Stimulated activated CD4-positive, alpha-beta T cell treated with anti-CD3 and anti-CD28 coated beads, Interleukin-2, amount 100 ng/mL, for 24 hours (primary cell): ENCODE results near the gene PRDX5.

Experiments used
- DNase-seq, 2 donors: peaks; one replicate each; pipeline ENCODE4 v3.0.0-alpha.2; 2020

The PRDX5 gene

GRCh38 chr11:64290352-64291261 lies 27.3 kb upstream of the PRDX5 start:
- DNase-seq, result no peak

GRCh38 chr11:64291262-64291751 lies 26.6 kb upstream of the PRDX5 start, which contains the start of gene KCNK4:
TSS of gene KCNK4 (plus strand) at chr11:64291302. CDS start at chr11:64293019, 1,717 bp downstream.
- no peak for DNase-seq

- no peak for DNase-seq
Observed at GRCh38 chr11:64291752-64292459, 26.0 kb upstream of the PRDX5 start.

- DNase-seq, result no peak
Observed at GRCh38 chr11:64292460-64293254, 25.3 kb upstream of the PRDX5 start.

GRCh38 chr11:64294774-64295173 lies 23.1 kb upstream of the PRDX5 start:
- no peak for DNase-seq

- DNase-seq, result no peak
Observed at GRCh38 chr11:64295760-64296159, 22.2 kb upstream of the PRDX5 start.

- no peak for DNase-seq
Observed at GRCh38 chr11:64296236-64296635, 21.7 kb upstream of the PRDX5 start.

- no peak for DNase-seq
Observed at GRCh38 chr11:64296830-64297698, 20.9 kb upstream of the PRDX5 start.

GRCh38 chr11:64297699-64298358 lies 20.1 kb upstream of the PRDX5 start:
- DNase-seq, result no peak

GRCh38 chr11:64298966-64299846 lies 18.7 kb upstream of the PRDX5 start:
- DNase-seq, result no peak

GRCh38 chr11:64299847-64300648 lies 17.9 kb upstream of the PRDX5 start, which contains the start of gene CATSPERZ:
TSS of gene CATSPERZ (plus strand) at chr11:64300358. CDS start at chr11:64300411, 53 bp downstream.
- no peak for DNase-seq

- DNase-seq, result no peak
Observed at GRCh38 chr11:64303109-64304031, 14.6 kb upstream of the PRDX5 start.

- no peak for DNase-seq
Observed at GRCh38 chr11:64304032-64304315, 13.9 kb upstream of the PRDX5 start.

GRCh38 chr11:64304316-64305072 lies 13.4 kb upstream of the PRDX5 start:
- DNase-seq, result peak; percentile 98 to 99

GRCh38 chr11:64305075-64305690 lies 12.7 kb upstream of the PRDX5 start, which contains the start of gene ESRRA:
TSS of gene ESRRA (plus strand) at chr11:64305524. CDS start at chr11:64307180, 1,656 bp downstream.
- DNase-seq, result peak; percentile 100

GRCh38 chr11:64305691-64306562 lies 12.0 kb upstream of the PRDX5 start:
- peak; percentile 75 to 76 for DNase-seq
